Measurements from ENCODE around the gene TRIM3.

- TF ChIP-seq SIN3A (IDR thresholded peaks at IDR 0.05; ENCODE audit: borderline replicate concordance, insufficient read depth, low read length): no peak
- no peak for TF ChIP-seq POLR2AphosphoS5 (IDR thresholded peaks at IDR 0.05; ENCODE audit: low read depth, low read length)
- TF ChIP-seq REST (IDR thresholded peaks at IDR 0.05; ENCODE audit: insufficient read depth in 1 of 2, low read depth in 2 of 2, low read length in 2 of 2): no peak
- TF ChIP-seq TAF1 (IDR thresholded peaks at IDR 0.05; ENCODE audit: borderline replicate concordance, insufficient read depth, low read length): no peak
- no peak for TF ChIP-seq FOXP2 (optimal IDR thresholded peaks at IDR 0.05; ENCODE audit: borderline replicate concordance, extremely low read depth, extremely low read length, insufficient read depth)
Measured at GRCh38 chr11:6472934-6473333, 807 bp downstream of the TRIM3 start.
